HG03457 (cell line): ENCODE measurements around the gene UBR4.

Experiments used
- ATAC-seq: cut with Tn5 transposase; IDR thresholded peaks from one replicate; pipeline ENCODE4 v1.9.1; 2021; ENCODE audit warnings: moderate number of reproducible peaks; ENCODE audit not compliant: unreplicated experiment

Gene UBR4

GRCh38 chr1:19074361-19074901 lies 135.6 kb downstream of the UBR4 start:
- no peak for ATAC-seq

GRCh38 chr1:19073311-19074186 lies 136.5 kb downstream of the UBR4 start:
- no peak for ATAC-seq

- ATAC-seq: no peak
Observed at GRCh38 chr1:19072285-19072981, 137.6 kb downstream of the UBR4 start.

- no peak for ATAC-seq
Observed at GRCh38 chr1:19071674-19072281, 138.3 kb downstream of the UBR4 start.

- ATAC-seq: no peak
Observed at GRCh38 chr1:19070891-19071621, 139.0 kb downstream of the UBR4 start.

GRCh38 chr1:19070197-19070651 lies 139.8 kb downstream of the UBR4 start:
- no peak for ATAC-seq

GRCh38 chr1:19068639-19069276 lies 141.3 kb downstream of the UBR4 start:
- ATAC-seq: no peak

- no peak for ATAC-seq
Observed at GRCh38 chr1:19067912-19068638, 142.0 kb downstream of the UBR4 start.

- ATAC-seq: no peak
Observed at GRCh38 chr1:19067182-19067911, 142.7 kb downstream of the UBR4 start.

- no peak for ATAC-seq
Observed at GRCh38 chr1:19066874-19067181, 143.2 kb downstream of the UBR4 start.

- ATAC-seq: no peak
Observed at GRCh38 chr1:19066248-19066873, 143.7 kb downstream of the UBR4 start.

- no peak for ATAC-seq
Observed at GRCh38 chr1:19065526-19066247, 144.4 kb downstream of the UBR4 start.

- ATAC-seq: no peak
Observed at GRCh38 chr1:19064906-19065450, 145.1 kb downstream of the UBR4 start.

- no peak for ATAC-seq
Observed at GRCh38 chr1:19063122-19063521, 146.9 kb downstream of the UBR4 start.

- no peak for ATAC-seq
Observed at GRCh38 chr1:19062258-19063029, 147.6 kb downstream of the UBR4 start.

- no peak for ATAC-seq
Observed at GRCh38 chr1:19061798-19062197, 148.3 kb downstream of the UBR4 start.

GRCh38 chr1:19061343-19061742 lies 148.7 kb downstream of the UBR4 start:
- ATAC-seq: no peak
